GM12878 (cell line): ENCODE measurements around the gene COL27A1. TPM values are rescaled to one million over a fixed set of nuclear protein-coding genes. Genes with fewer than 3 reads are reported as not detected.

Experiments used
- ATAC-seq: fragments of 200-7000 bp; cut with Tn5 transposase; 3 replicates; pipeline ENCODE4 v1.9.1; 2020; ENCODE audit warnings: mild to moderate bottlenecking, moderate library complexity
- BruUV-seq: library from RNA; stranded (reverse); fragments of 400-500 nt; replicated peaks from 2 replicates; lab custom pipeline; 2021; lab: Mats Ljungman, UMichigan
- CTCF ChIA-PET: fragments of 300-600 bp; sonication (Branson Sonifier 250); formaldehyde crosslinking; extraction: SDS; loops from one replicate; lab custom pipeline; 2021; ENCODE audit warnings: inconsistent platforms; lab: Yijun Ruan, JAX
- POLR2A ChIA-PET: fragments of 350-600 bp; formaldehyde crosslinking; extraction: SDS; loops from one replicate; lab custom pipeline; 2021; ENCODE audit warnings: inconsistent platforms; lab: Charles Lee
- RAD21 ChIA-PET: fragments of 300-600 bp; sonication (Branson Sonifier 250); formaldehyde crosslinking; loops from one replicate; lab custom pipeline; 2023; ENCODE audit warnings: antibody characterized with exemption; ENCODE audit not compliant: unreplicated experiment; lab: Charles Lee
- SMC1A ChIA-PET: fragments of 300-600 bp; sonication (Branson Sonifier 250); formaldehyde crosslinking; loops from one replicate; lab custom pipeline; 2023; ENCODE audit not compliant: unreplicated experiment, uncharacterized antibody; lab: Charles Lee
- DNase-seq: peaks from one replicate; pipeline ENCODE4 v3.0.0-alpha.2; 2011; ENCODE audit warnings: low read depth, low spot score
- FAIRE-seq: peaks from 3 replicates; lab custom pipeline; 2011; peaks lifted over from hg19 to GRCh38; lab: Jason Lieb, UNC
- H2AFZ ChIP-seq: 2 replicates; pipeline ENCODE4 v1.6.0; 2011; ENCODE audit warnings: low read depth, low read length, control low read depth; ENCODE audit not compliant: control insufficient read depth
- H3K27ac ChIP-seq: 2 replicates; pipeline ENCODE4 v1.5.1; 2011; ENCODE audit warnings: control low read depth; ENCODE audit not compliant: control insufficient read depth, insufficient read depth
- H3K27me3 ChIP-seq, 2 experiments: replicated peaks in 1 of 2; 2 replicates each; pipeline versions ENCODE4 v1.6.0 to v1.6.1; 2011; ENCODE audit warnings: low read length in 1 of 2; ENCODE audit not compliant: control insufficient read depth in 2 of 2, insufficient read depth in 2 of 2
- H3K36me3 ChIP-seq, 2 experiments: 2 replicates each; pipeline ENCODE4 v1.5.1; 2011; ENCODE audit warnings: low read length in 1 of 2; ENCODE audit not compliant: control insufficient read depth in 2 of 2, insufficient read depth in 2 of 2
- H3K4me1 ChIP-seq: 2 replicates; pipeline ENCODE4 v1.6.1; 2011; ENCODE audit warnings: mild to moderate bottlenecking, low read length, moderate library complexity, mixed read lengths; ENCODE audit not compliant: control insufficient read depth, insufficient read depth
- H3K4me2 ChIP-seq: 2 replicates; pipeline ENCODE4 v1.6.0; 2011; ENCODE audit warnings: control low read depth; ENCODE audit not compliant: control insufficient read depth, insufficient read depth
- H3K4me3 ChIP-seq: fragments of 200-600 bp; sonication (generic); 2 replicates; pipeline ENCODE4 v1.5.1; 2016
- H3K79me2 ChIP-seq: 2 replicates; pipeline ENCODE4 v1.6.0; 2011; ENCODE audit warnings: low read length; ENCODE audit not compliant: control insufficient read depth, insufficient read depth
- H3K9ac ChIP-seq: 2 replicates; pipeline ENCODE4 v1.8.0; 2011; ENCODE audit warnings: low read length, control low read depth, mixed read lengths; ENCODE audit not compliant: control insufficient read depth, insufficient read depth
- H3K9me3 ChIP-seq: replicated peaks from 3 replicates; pipeline ENCODE4 v1.5.1; 2011; ENCODE audit warnings: mild to moderate bottlenecking, low read length; ENCODE audit not compliant: control insufficient read depth, insufficient read depth
- H4K20me1 ChIP-seq: 2 replicates; pipeline ENCODE4 v1.6.0; 2011; ENCODE audit not compliant: control insufficient read depth, insufficient read depth
- E2F8 ChIP-seq: fragments of 450-650 bp; IDR thresholded peaks from 2 replicates; pipeline ENCODE4 v1.6.1; 2018; ENCODE audit warnings: mild to moderate bottlenecking, low read depth, moderate library complexity; ENCODE audit not compliant: partially characterized antibody
- EGR1 ChIP-seq, 2 experiments: IDR thresholded peaks; 1 replicate in 1 of 2; 2 replicates in 1 of 2; pipeline ENCODE4 v1.6.1; 2011 to 2012; ENCODE audit warnings: low read depth in 2 of 2, low read length in 2 of 2, borderline replicate concordance in 1 of 2, mild to moderate bottlenecking in 1 of 2, moderate library complexity in 1 of 2
- FOXM1 ChIP-seq: IDR thresholded peaks from 2 replicates; pipeline ENCODE4 v1.6.1; 2012; ENCODE audit warnings: low read depth, mild to moderate bottlenecking, inconsistent platforms, low read length, moderate library complexity
- GABPA ChIP-seq: IDR thresholded peaks from 2 replicates; pipeline ENCODE4 v1.6.1; 2014; ENCODE audit warnings: antibody characterized with exemption, low read depth, mild to moderate bottlenecking, inconsistent platforms
- HSF1 ChIP-seq: fragments of 150-350 bp; IDR thresholded peaks from 2 replicates; pipeline ENCODE4 v1.6.1; 2014; ENCODE audit warnings: mild to moderate bottlenecking, low read depth, low read length
- KDM1A ChIP-seq: fragments of 200-600 bp; sonication (generic); IDR thresholded peaks from 2 replicates; pipeline ENCODE4 v1.6.1; 2016; ENCODE audit warnings: borderline replicate concordance
- MAX ChIP-seq: IDR thresholded peaks from 2 replicates; pipeline ENCODE4 v1.6.1; 2012; ENCODE audit warnings: low read depth, low read length, improper control_type of control experiment
- PKNOX1 ChIP-seq: fragments of 450-650 bp; IDR thresholded peaks from 2 replicates; pipeline ENCODE4 v1.6.1; 2016; ENCODE audit warnings: mild to moderate bottlenecking
- WGBS: methylation state at CpG from one replicate; pipeline ENCODE4 v1.1.6; 2016; ENCODE audit warnings: low lambda C conversion rate; ENCODE audit not compliant: insufficient replicate concordance, insufficient coverage; ENCODE audit errors: missing lambda C conversion rate; 5-methylcytosine and 5-hydroxymethylcytosine counted together
- in situ Hi-C: fragments of 300-500 bp; cut with MboI; formaldehyde crosslinking; loops from 9 replicates; pipeline ENCODE4 v1.14.3; 2018; ENCODE audit warnings: mixed read lengths
- intact Hi-C: fragments of 100-400 bp; cut with micrococcal nuclease; formaldehyde crosslinking; loops from one replicate; pipeline ENCODE4 v1.14.2; 2022; ENCODE audit not compliant: unreplicated experiment
- polyA plus RNA-seq, 11 experiments: library from polyadenylated mRNA; depleted of rRNA in 4 of 11; unstranded in 6 of 11; stranded (reverse) in 5 of 11; fragments of >200 nt; fragmentation: Nextera tagmentation in 4 of 11; fragmentation: Illumina TruSeq in 1 of 11; extraction: Ambion mirVana in 4 of 11; extraction: Trizol in 1 of 11; gene quantifications; 1 replicate in 1 of 11; 2 replicates in 10 of 11; pipeline versions ENCODE4 v1.2.1 to v1.2.3, GENCODE V29; 2011 to 2016; ENCODE audit warnings: inconsistent platforms in 2 of 11, missing spikeins in 2 of 11, low read depth in 1 of 11
- total RNA-seq, 4 experiments: library from RNA; depleted of rRNA in 3 of 4; stranded (reverse); fragments of >200 nt in 3 of 4; fragmentation: Illumina TruSeq in 1 of 4; extraction: Trizol in 1 of 4; gene quantifications; 2 replicates each; pipeline versions ENCODE4 v1.2.1 to v1.2.3, GENCODE V29; 2013 to 2021

Gene COL27A1
- total and polyA plus RNA-seq, 10 of the 15 experiments (the other 5 are each of a cell fraction or from before 2014, with no cell fraction given) = 0.10 TPM; not detected in 9

- FAIRE-seq = no peak
- H4K20me1 ChIP-seq = no peaks in the 10 kb centered on the region
- no peaks in the 10 kb centered on the region for H3K36me3 ChIP-seq
- H3K9ac ChIP-seq = no peak overlapping the region
- ATAC-seq = no peak
- DNase-seq = no peak
- POLR2A ChIA-PET = no interaction called here
- H2AFZ ChIP-seq = no peak overlapping the region
- TF ChIP-seq HSF1 = no peak
- no peak for TF ChIP-seq PKNOX1
- TF ChIP-seq KDM1A = no peak
- no peak for TF ChIP-seq EGR1 (IDR thresholded peaks at IDR 0.05; ENCODE audit: borderline replicate concordance in 1 of 2, low read depth in 2 of 2, low read length in 2 of 2)
- no peak for TF ChIP-seq FOXM1
- TF ChIP-seq MAX = no peak
- TF ChIP-seq GABPA = no peak
- TF ChIP-seq E2F8 = no peak
- TF ChIP-seq, all 136 proteins: peak for 0
- Histone ChIP-seq H3K79me2 (no peaks in the 10 kb centered on the region), H3K4me2 (no peak overlapping the region), H3K9me3 (no peaks in the 10 kb centered on the region), H3K4me3 (no peak overlapping the region), H3K27ac (no peak overlapping the region), H3K4me1 (no peaks in the 10 kb centered on the region), H3K27me3 (no peaks in the 10 kb centered on the region; a peak in 1 of 4 replicates)
- RAD21 ChIA-PET = no interaction called here
- CTCF ChIA-PET = interaction anchor here (0.9 kb wide), 1 partner anchor 92 kb away, joined by 3 read pairs; no protein-coding TSS in a partner anchor
- SMC1A ChIA-PET = no interaction called here
- in situ Hi-C loops (no loop called here), intact Hi-C loops (no loop called here)
- WGBS = 27% methylated on average over 8 of the region's 8 CpGs
- no TSS peak for BruUV-seq
These were observed 157.8 kb downstream of the COL27A1 start for GRCh38 chr9:114313186-114313585.
